ENCODE data around the gene SLC35G2. TPM values are rescaled to one million over a fixed set of nuclear protein-coding genes. Genes with fewer than 3 reads are reported as not detected.

SLC35G2 gene
- total RNA-seq, 1 donor from 2014 or later: 8.2 TPM

DNA sequence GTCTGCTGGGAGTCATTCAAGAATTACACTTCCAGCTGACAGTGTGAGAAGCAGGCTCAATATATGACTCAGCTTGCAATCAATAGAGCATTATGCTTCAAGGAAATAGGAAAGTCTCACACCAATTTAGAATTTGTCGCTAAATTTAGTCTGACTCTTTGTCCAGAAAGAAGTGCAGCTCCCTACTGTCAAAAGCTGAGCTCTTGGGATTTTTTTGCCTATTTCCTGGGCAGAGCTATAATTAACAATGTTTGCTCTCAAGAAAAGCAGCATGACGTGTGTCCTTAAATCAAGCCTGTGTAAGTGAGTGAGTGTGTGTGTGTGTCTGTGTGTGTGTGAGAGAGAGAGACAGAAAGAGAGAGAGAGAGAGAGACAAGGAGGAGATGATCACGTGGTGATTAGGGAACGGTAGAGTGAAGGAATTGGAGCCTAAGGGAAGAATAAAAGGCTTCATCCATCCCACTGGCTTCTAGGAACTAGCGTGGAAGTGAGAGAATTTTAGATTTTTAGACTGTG lies 16.4 kb upstream of the SLC35G2 start:
- no peak overlapping the region for H3K4me3 Mint-ChIP-seq (ENCODE audit: unreplicated experiment)
- H3K36me3 Mint-ChIP-seq (ENCODE audit: low read depth, unreplicated experiment): no peaks in the 10 kb centered on the region
- no peak overlapping the region for H3K27ac Mint-ChIP-seq (ENCODE audit: unreplicated experiment)
- peaks cover 3% of the 10 kb centered on the region for H3K4me1 Mint-ChIP-seq (ENCODE audit: unreplicated experiment)
- TF ChIP-seq, protein P1, sequence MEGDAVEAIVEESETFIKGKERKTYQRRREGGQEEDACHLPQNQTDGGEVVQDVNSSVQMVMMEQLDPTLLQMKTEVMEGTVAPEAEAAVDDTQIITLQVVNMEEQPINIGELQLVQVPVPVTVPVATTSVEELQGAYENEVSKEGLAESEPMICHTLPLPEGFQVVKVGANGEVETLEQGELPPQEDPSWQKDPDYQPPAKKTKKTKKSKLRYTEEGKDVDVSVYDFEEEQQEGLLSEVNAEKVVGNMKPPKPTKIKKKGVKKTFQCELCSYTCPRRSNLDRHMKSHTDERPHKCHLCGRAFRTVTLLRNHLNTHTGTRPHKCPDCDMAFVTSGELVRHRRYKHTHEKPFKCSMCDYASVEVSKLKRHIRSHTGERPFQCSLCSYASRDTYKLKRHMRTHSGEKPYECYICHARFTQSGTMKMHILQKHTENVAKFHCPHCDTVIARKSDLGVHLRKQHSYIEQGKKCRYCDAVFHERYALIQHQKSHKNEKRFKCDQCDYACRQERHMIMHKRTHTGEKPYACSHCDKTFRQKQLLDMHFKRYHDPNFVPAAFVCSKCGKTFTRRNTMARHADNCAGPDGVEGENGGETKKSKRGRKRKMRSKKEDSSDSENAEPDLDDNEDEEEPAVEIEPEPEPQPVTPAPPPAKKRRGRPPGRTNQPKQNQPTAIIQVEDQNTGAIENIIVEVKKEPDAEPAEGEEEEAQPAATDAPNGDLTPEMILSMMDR (IDR thresholded peaks at IDR 0.05; ENCODE audit: unreplicated experiment): no peak
- H3K9me3 Mint-ChIP-seq (ENCODE audit: unreplicated experiment): no peaks in the 10 kb centered on the region
- DNase-seq (ENCODE audit: low spot score): no peak
- H3K27me3 Mint-ChIP-seq (ENCODE audit: unreplicated experiment): no peaks in the 10 kb centered on the region

DNA sequence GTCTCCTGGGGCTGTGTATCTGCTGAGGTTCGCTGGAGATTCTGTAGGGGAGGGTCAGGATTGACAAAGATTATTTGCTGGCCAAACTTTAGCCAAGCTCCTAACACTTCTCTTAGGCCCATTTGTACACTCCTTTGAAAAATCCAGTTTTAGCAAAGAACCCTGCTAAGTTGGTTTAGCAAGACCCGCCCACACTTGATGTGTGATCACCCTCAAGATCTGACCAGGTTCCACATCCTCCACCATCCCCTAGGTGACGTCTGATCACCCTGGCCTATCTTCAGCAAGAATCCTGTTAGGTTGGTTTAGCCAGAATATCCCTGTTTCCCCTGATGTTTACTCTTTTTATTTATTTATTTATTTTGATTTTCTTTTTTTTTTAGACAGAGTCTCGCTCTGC lies 14.8 kb upstream of the SLC35G2 start:
- Mint-ChIP-seq H3K27ac (ENCODE audit: unreplicated experiment) (no peak overlapping the region), H3K36me3 (ENCODE audit: low read depth, unreplicated experiment) (no peaks in the 10 kb centered on the region), H3K27me3 (ENCODE audit: unreplicated experiment) (no peaks in the 10 kb centered on the region), H3K4me3 (ENCODE audit: unreplicated experiment) (no peak overlapping the region), H3K4me1 (ENCODE audit: unreplicated experiment) (peaks cover 3% of the 10 kb centered on the region), H3K9me3 (ENCODE audit: unreplicated experiment) (no peaks in the 10 kb centered on the region)
- no peak for DNase-seq (ENCODE audit: low spot score)
- TF ChIP-seq, protein P1 (IDR thresholded peaks at IDR 0.05; ENCODE audit: unreplicated experiment): no peak

DNA sequence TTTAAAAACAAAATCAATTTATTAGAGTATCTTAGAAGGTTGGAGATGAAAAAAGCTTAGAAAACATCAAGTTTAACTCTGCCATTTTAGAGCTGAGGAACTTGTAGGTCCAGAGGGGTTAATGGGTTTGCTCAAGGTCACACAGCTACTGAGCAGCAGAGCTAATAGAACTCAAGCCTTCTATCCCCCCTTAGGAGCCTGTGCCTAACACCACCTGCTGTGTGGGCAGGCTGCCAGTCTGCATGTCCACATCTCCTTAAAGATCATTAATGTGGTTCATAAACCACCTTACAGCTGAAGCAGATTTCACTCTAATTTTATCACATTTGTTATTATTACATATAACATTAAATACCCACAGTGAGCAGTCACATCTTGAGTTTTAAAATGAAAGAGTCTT lies 14.1 kb upstream of the SLC35G2 start:
- no peaks in the 10 kb centered on the region for H3K27me3 Mint-ChIP-seq (ENCODE audit: unreplicated experiment)
- H3K36me3 Mint-ChIP-seq (ENCODE audit: low read depth, unreplicated experiment): no peaks in the 10 kb centered on the region
- DNase-seq (ENCODE audit: low spot score): no peak
- no peak overlapping the region for H3K4me3 Mint-ChIP-seq (ENCODE audit: unreplicated experiment)
- no peak overlapping the region for H3K27ac Mint-ChIP-seq (ENCODE audit: unreplicated experiment)
- peaks cover 3% of the 10 kb centered on the region for H3K4me1 Mint-ChIP-seq (ENCODE audit: unreplicated experiment)
- TF ChIP-seq, protein P1 (IDR thresholded peaks at IDR 0.05; ENCODE audit: unreplicated experiment): no peak
- no peaks in the 10 kb centered on the region for H3K9me3 Mint-ChIP-seq (ENCODE audit: unreplicated experiment)

DNA sequence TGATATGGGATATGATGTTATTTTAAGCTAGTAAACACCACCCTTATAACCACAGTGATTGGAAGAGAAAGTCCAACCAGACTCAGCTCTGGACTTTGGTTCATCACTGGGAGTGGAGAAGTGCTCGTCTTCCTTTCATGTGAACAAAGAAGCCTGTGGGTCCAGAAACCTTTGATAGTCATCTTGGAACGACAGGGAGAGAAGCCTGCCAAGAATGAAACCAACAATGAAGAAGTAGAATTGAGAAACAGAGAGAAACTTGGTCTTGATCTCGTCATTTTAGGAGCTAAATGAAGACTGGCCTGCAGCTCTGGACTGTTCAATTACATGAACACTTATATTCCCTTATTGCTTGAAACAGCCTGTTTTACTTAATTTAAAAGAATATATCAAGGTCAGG lies 13.1 kb upstream of the SLC35G2 start:
- peaks cover 3% of the 10 kb centered on the region for H3K4me1 Mint-ChIP-seq (ENCODE audit: unreplicated experiment)
- H3K27me3 Mint-ChIP-seq (ENCODE audit: unreplicated experiment): no peaks in the 10 kb centered on the region
- H3K36me3 Mint-ChIP-seq (ENCODE audit: low read depth, unreplicated experiment): no peaks in the 10 kb centered on the region
- H3K9me3 Mint-ChIP-seq (ENCODE audit: unreplicated experiment): no peaks in the 10 kb centered on the region
- H3K27ac Mint-ChIP-seq (ENCODE audit: unreplicated experiment): no peak overlapping the region
- TF ChIP-seq, protein P1 (IDR thresholded peaks at IDR 0.05; ENCODE audit: unreplicated experiment): no peak
- DNase-seq (ENCODE audit: low spot score): no peak
- no peak overlapping the region for H3K4me3 Mint-ChIP-seq (ENCODE audit: unreplicated experiment)

DNA sequence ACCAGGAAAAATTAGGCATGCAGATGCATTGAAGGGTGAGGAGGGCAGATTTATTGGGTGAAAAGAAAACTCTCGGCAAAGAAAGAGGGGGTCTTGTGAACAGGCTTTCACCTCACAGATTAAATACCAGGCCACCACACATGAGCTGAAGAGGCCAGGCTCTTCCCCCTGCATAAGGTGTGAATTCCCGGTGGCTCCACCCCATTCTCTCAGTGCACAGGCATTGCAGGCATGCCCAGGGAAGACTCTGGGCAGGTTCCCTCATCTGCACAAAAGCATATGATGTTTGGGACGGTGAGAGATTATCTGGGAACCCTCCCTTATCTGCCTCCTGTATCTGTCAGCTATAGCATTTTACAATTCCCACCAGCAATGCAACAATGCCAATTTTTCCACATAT lies 7.2 kb upstream of the SLC35G2 start:
- TF ChIP-seq, protein P1 (IDR thresholded peaks at IDR 0.05; ENCODE audit: unreplicated experiment): no peak
- H3K36me3 Mint-ChIP-seq (ENCODE audit: low read depth, unreplicated experiment): no peaks in the 10 kb centered on the region
- DNase-seq (ENCODE audit: low spot score): no peak
- H3K27ac Mint-ChIP-seq (ENCODE audit: unreplicated experiment): no peak overlapping the region
- H3K4me3 Mint-ChIP-seq (ENCODE audit: unreplicated experiment): no peak overlapping the region
- H3K9me3 Mint-ChIP-seq (ENCODE audit: unreplicated experiment): peaks cover 5% of the 10 kb centered on the region
- no peaks in the 10 kb centered on the region for H3K27me3 Mint-ChIP-seq (ENCODE audit: unreplicated experiment)
- H3K4me1 Mint-ChIP-seq (ENCODE audit: unreplicated experiment): no peaks in the 10 kb centered on the region
